Motor neuron (in vitro differentiated cells): ENCODE results near the gene RALA. TPM values are rescaled to one million over a fixed set of nuclear protein-coding genes. Genes with fewer than 3 reads are reported as not detected.

ENCODE experiments used
- ATAC-seq, 8 experiments: fragments of 200-7000 bp; cut with Tn5 transposase; replicated peaks in 6 of 8; 2 replicates each; pipeline ENCODE4 v1.8.0; 2021; ENCODE audit warnings: mild to moderate bottlenecking in 8 of 8, moderate library complexity in 8 of 8
- H3K27ac ChIP-seq, 2 donors: fragments of 250-450 bp; sonication (Bioruptor Pico); 2 replicates each; pipeline ENCODE4 v1.9.0; 2021; ENCODE audit warnings: antibody characterized with exemption in 2 of 2, mild to moderate bottlenecking in 2 of 2, moderate library complexity in 1 of 2
- H3K4me1 ChIP-seq, 2 donors: fragments of 250-450 bp; sonication (Bioruptor Pico); replicated peaks in 1 of 2; 2 replicates each; pipeline ENCODE4 v1.6.1; 2021; ENCODE audit warnings: antibody characterized with exemption in 2 of 2, mild to moderate bottlenecking in 2 of 2, moderate library complexity in 1 of 2
- H3K4me3 ChIP-seq, 5 donors: fragments of 250-450 bp; sonication (Bioruptor Pico); 2 replicates each; pipeline ENCODE4 v1.9.0; 2021; ENCODE audit warnings: antibody characterized with exemption in 5 of 5, mild to moderate bottlenecking in 5 of 5, moderate library complexity in 4 of 5
- WGBS, 10 experiments: fragments of 450-650 bp; shearing (Covaris generic); methylation state at CpG; one replicate each; pipeline ENCODE4 v1.0.0; 2022; 5-methylcytosine and 5-hydroxymethylcytosine counted together
- in situ Hi-C, 9 experiments: fragments of 400-800 bp; cut with MboI; loops; one replicate each; pipeline ENCODE4 v1.15.0; 2021; ENCODE audit warnings: low sequenced_read_pairs in 9 of 9, low pct_unique_long_range_greater_than_20kb in 2 of 9; ENCODE audit not compliant: unreplicated experiment in 9 of 9
- total RNA-seq, 8 experiments: library from RNA; unstranded; fragments of 300-600 nt; gene quantifications; 2 replicates each; pipeline versions ENCODE4 v1.2.3 to v1.2.4, GENCODE V29; 2022

RALA gene
- total RNA-seq, 8 experiments from 2014 or later, result 14.8 to 72.8 (median 30.4) TPM

- H3K27ac ChIP-seq, result no peak overlapping the region
- peaks cover 7 to 9% of the 10 kb centered on the region in 2 donors for H3K4me1 ChIP-seq
- no peak overlapping the region for H3K4me3 ChIP-seq
- 59 to 100% (median 90%) methylated on average over 1 to 4 of the region's 4 CpGs; no CpG with 5 or more reads in 1 of the 10 experiments for WGBS, 10 experiments
- no peak for ATAC-seq
- in situ Hi-C loops, result no loop called here
These were observed 4.5 kb upstream of the RALA start for GRCh38 chr7:39618868-39619267.

- in situ Hi-C loops, result no loop called here
- Histone ChIP-seq H3K4me1 (peaks cover 11 to 12% of the 10 kb centered on the region in 2 donors), H3K27ac (no peak overlapping the region), H3K4me3 (no peak overlapping the region)
- ATAC-seq, result no peak
These were observed 2.9 kb upstream of the RALA start for GRCh38 chr7:39620486-39620885.

GRCh38 chr7:39621261-39621660, 2.1 kb upstream of the RALA start:
- Histone ChIP-seq H3K27ac (no peak overlapping the region), H3K4me3 (no peak overlapping the region), H3K4me1 (peaks cover 14 to 19% of the 10 kb centered on the region in 2 donors)
- in situ Hi-C loops, result no loop called here
- 11 to 100% (median 94%) methylated on average over 1 of the region's 1 CpG; no CpG with 5 or more reads in 2 of the 10 experiments for WGBS, 10 experiments
- ATAC-seq, result no peak

GRCh38 chr7:39621784-39622411, 1.5 kb upstream of the RALA start:
- H3K4me3 ChIP-seq, result no peak overlapping the region
- in situ Hi-C loops, result no loop called here
- ATAC-seq, result no peak
- peaks cover 18 to 25% of the 10 kb centered on the region in 2 donors for H3K4me1 ChIP-seq
- WGBS, 10 experiments, result 17 to 100% (median 90%) methylated on average over 1 of the region's 1 CpG; no CpG with 5 or more reads in 3 of the 10 experiments
- no peak overlapping the region for H3K27ac ChIP-seq

GRCh38 chr7:39622609-39623008, 763 bp upstream of the RALA start:
- in situ Hi-C loops, result no loop called here
- no peak for ATAC-seq

GRCh38 chr7:39623732-39624441, 515 bp downstream of the RALA start:
- 0 to 6% (median 1%) methylated on average over 2 to 21 of the region's 68 CpGs; no CpG with 5 or more reads in 4 of the 10 experiments for WGBS, 10 experiments
- H3K4me1 ChIP-seq, result peaks cover 18 to 28% of the 10 kb centered on the region in 2 donors
- in situ Hi-C loops, result no loop called here
- ATAC-seq, result peak in 5 of 8 experiments; percentile 0 to 68 (median 42)
- peak overlapping the region; percentile 67 to 99 (median 94) for H3K4me3 ChIP-seq
- H3K27ac ChIP-seq, result peak overlapping the region; percentile 99

More at GRCh38 chr7:39622609-39623008, 763 bp upstream of the RALA start:
- Histone ChIP-seq H3K4me3 (peak overlapping the region; percentile 67 to 99 (median 94)), H3K4me1 (peaks cover 18 to 28% of the 10 kb centered on the region in 2 donors), H3K27ac (peak overlapping the region; percentile 99)
- 34 to 100% (median 61%) methylated on average over 1 to 8 of the region's 11 CpGs; no CpG with 5 or more reads in 2 of the 10 experiments for WGBS, 10 experiments

- H3K27ac ChIP-seq, result peak overlapping the region; percentile 99
- in situ Hi-C loops, result no loop called here
- H3K4me1 ChIP-seq, result peaks cover 18 to 28% of the 10 kb centered on the region in 2 donors
- ATAC-seq, result peak in 1 of 8 experiments; percentile 0
- peak overlapping the region; percentile 67 to 99 (median 94) for H3K4me3 ChIP-seq
- 0 to 7% (median 0%) methylated on average over 1 to 7 of the region's 7 CpGs for WGBS, 10 experiments
These were observed 1.1 kb downstream of the RALA start for GRCh38 chr7:39624442-39624807.

DNA sequence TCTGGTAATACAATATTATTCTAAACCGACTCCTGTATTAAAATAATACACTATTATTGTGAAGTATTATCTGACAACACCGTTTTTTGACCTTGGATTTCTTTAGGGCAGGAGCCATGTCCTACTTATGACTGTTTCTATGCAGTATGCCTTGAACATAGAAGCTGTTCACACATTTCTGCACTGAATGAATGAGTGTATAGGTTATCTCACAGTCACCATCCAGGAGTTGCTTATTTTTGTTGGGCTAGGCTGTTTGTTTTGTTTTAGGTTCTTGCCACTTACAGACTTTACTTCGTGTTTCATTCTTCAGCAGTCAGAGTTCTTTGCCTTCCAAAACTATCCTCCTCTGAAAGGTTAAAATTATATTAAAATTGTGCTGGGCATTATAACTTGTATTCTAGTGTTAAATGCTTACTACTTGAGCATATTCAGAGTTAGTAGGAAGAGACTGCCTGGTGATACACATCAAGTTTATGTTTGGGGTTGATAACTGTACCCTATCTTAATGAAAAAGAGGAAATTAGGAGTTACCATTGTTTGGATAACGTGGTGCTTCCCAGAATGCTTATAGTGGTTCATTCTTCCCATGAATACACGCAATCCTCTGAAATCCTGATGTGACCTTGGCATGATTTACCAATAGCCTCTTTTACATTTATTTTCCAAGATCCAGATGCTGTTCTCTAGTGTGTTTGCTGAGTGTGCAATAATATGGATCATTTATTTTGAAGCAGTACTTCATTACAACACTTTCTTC, 1.7 kb downstream of the RALA start:
- 3 to 44% (median 24%) methylated on average over 2 to 5 of the region's 5 CpGs for WGBS, 10 experiments
- H3K27ac ChIP-seq, result peak overlapping the region in 1 of 2 donors; percentile 99
- peaks cover 18 to 28% of the 10 kb centered on the region in 2 donors for H3K4me1 ChIP-seq
- in situ Hi-C loops, result no loop called here
- H3K4me3 ChIP-seq, result peak overlapping the region; percentile 67 to 99 (median 94)
- ATAC-seq, result no peak

DNA sequence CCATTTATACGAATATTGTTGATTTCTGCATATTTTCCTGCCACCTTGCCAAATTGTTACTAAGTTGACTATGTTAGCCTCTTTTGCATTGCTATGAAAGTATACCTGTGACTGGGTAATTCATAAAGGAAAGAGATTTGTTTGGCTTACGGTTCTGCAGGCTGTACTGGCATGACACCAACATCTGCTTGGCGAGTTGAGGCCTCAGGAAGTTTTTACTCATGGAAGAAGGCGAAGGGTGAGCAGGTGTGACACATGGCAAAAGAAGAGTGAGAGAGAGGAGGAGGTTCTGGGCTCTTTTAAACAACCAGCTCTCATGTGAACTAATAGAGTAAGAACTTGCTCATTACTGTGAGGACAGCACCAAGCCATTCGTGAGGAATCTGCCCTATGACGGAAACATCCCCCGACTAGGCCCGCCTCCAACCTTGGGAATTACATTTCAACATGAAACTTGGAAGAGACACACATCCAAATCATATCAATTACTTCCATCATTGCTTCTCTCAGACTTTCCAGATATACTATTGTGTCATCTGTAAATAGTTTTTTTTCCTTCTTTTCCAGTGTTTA, 8.4 kb downstream of the RALA start:
- Histone ChIP-seq H3K4me1 (peaks cover 0 to 3% of the 10 kb centered on the region in 2 donors), H3K27ac (no peak overlapping the region), H3K4me3 (no peak overlapping the region)
- in situ Hi-C loops, result no loop called here
- 59 to 100% (median 93%) methylated on average over 1 to 8 of the region's 8 CpGs for WGBS, 10 experiments
- ATAC-seq, result no peak

DNA sequence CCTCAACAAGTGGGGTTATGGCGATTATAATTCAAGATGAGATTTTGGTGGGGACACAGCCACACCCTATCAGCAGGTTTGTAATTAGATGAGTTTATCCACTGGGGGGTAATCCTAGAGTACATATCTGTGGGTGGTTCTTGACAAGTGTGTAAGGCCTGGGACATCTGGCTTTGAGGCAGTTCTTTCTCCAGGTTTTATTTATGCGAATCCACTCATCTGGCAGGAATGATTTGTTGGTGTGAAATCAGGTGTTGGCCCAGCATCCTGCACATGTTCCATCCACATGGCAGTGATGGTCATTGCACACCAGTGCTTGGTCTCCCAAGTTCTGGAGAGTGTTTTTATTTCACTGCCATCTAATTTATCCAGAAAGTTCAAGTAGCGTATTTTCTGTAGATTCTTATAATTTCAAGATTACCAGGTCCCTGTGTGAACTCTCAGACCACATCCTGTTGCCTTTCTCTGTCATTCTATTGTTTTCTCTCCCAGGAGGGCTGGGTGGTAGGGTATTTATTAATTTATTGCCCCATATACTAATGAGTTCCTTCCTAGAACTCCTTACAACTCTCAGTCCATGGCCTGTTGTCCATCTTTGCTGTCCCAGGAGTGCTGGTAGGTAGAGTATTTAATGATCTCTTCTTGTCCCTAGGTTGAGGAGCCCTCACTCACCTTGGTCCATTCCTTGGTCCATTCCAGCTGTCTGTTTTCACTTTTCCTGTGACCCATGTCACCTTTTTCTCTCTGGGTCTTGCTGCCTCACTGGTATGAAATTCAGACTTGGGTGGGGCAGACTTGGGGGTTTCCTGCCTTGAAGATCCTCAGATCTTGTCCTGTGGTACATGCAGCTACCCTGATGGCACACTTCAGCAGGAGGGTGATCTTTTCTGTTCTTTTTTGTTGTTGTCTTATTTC, 10.4 kb downstream of the RALA start:
- H3K27ac ChIP-seq, result no peak overlapping the region
- in situ Hi-C loops, result no loop called here
- peak in 2 of 8 experiments; percentile 23 to 62 for ATAC-seq

GRCh38 chr7:39634478-39634805, 11.1 kb downstream of the RALA start:
- Histone ChIP-seq H3K27ac (no peak overlapping the region), H3K4me3 (no peak overlapping the region), H3K4me1 (no peaks in the 10 kb centered on the region)
- no peak for ATAC-seq
- WGBS, 10 experiments, result 15 to 100% (median 86%) methylated on average over 1 of the region's 1 CpG; no CpG with 5 or more reads in 1 of the 10 experiments
- in situ Hi-C loops, result no loop called here

More for the DNA sequence above, 10.4 kb downstream of the RALA start:
- no peaks in the 10 kb centered on the region for H3K4me1 ChIP-seq
- WGBS, 10 experiments, result 0 to 100% (median 100%) methylated on average over 1 to 3 of the region's 3 CpGs; no CpG with 5 or more reads in 2 of the 10 experiments
- no peak overlapping the region for H3K4me3 ChIP-seq

DNA sequence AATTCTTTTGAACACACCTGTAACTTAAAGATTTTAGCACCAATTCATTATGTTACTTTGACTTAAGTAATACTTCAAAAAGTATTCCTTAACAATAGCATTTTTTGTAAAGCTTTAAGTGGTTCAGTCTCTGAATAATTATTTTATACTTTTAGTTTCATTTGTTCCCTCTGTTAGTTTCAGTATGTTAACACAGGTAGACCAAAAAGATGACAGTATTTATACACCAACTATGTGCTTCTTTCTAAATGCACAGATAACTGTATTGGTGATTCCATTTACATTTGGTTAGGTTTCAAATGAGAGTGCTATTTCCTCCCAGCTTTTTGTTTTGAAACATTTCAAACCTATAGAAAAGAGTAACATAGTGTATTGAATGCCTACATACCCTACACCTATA, 14.0 kb downstream of the RALA start:
- no peaks in the 10 kb centered on the region for H3K4me1 ChIP-seq
- H3K4me3 ChIP-seq, result no peak overlapping the region
- no peak for ATAC-seq
- in situ Hi-C loops, result no loop called here
- H3K27ac ChIP-seq, result no peak overlapping the region
